CD4-positive, CD25-positive, alpha-beta regulatory T cell (primary cell): ENCODE data around the gene ACACA. TPM values are rescaled to one million over a fixed set of nuclear protein-coding genes. Genes with fewer than 3 reads are reported as not detected.
A peak's percentile ranks its signal among the peaks of the same experiment; 100 is the strongest.

Experiments used
- ATAC-seq, 2 donors: fragments of 150-1000 bp; cut with Tn5 transposase; one replicate each; pipeline ENCODE4 v1.10.0; 2021; ENCODE audit warnings: low read depth in 2 of 2, moderate number of reproducible peaks in 2 of 2, moderate library complexity in 1 of 2
- DNase-seq, 3 donors: peaks; one replicate each; pipeline versions ENCODE4 v3.0.0 to v3.0.0-alpha.2; 2012 to 2022; ENCODE audit warnings: mixed read lengths in 1 of 3
- H3K27ac ChIP-seq: one replicate; pipeline ENCODE4 v1.7.0; 2013; ENCODE audit warnings: mild to moderate bottlenecking, low read length; ENCODE audit not compliant: insufficient read depth, poor library complexity, severe bottlenecking
- H3K27me3 ChIP-seq: one replicate; pipeline ENCODE4 v1.7.0; 2013; ENCODE audit warnings: low read length; ENCODE audit not compliant: control insufficient read depth, insufficient read depth
- H3K36me3 ChIP-seq: one replicate; pipeline ENCODE4 v1.7.0; 2013; ENCODE audit warnings: mild to moderate bottlenecking, low read length, moderate library complexity; ENCODE audit not compliant: control insufficient read depth, insufficient read depth
- H3K4me1 ChIP-seq: 2 replicates; pipeline ENCODE4 v1.7.0; 2013; ENCODE audit warnings: mild to moderate bottlenecking, low read length; ENCODE audit not compliant: insufficient read depth, control insufficient read depth, poor library complexity, severe bottlenecking
- H3K4me3 ChIP-seq: one replicate; pipeline ENCODE4 v1.7.0; 2013; ENCODE audit warnings: low read depth, mild to moderate bottlenecking, low read length, moderate library complexity
- H3K9me3 ChIP-seq, 2 experiments: 1 replicate in 1 of 2; 2 replicates in 1 of 2; pipeline ENCODE4 v1.7.0; 2013; ENCODE audit warnings: low read length in 2 of 2, mild to moderate bottlenecking in 1 of 2, moderate library complexity in 1 of 2; ENCODE audit not compliant: control insufficient read depth in 2 of 2
- H3K27ac Mint-ChIP-seq, 3 donors: one replicate each; pipeline ENCODE4 v1.8.0; 2020 to 2022; ENCODE audit warnings: mild to moderate bottlenecking in 3 of 3, mixed read lengths in 3 of 3, moderate library complexity in 2 of 3
- H3K27me3 Mint-ChIP-seq: one replicate; pipeline ENCODE4 v1.8.0; 2022; ENCODE audit warnings: mild to moderate bottlenecking, mixed read lengths
- H3K36me3 Mint-ChIP-seq: one replicate; pipeline ENCODE4 v1.8.0; 2020; ENCODE audit warnings: mixed read lengths
- H3K4me1 Mint-ChIP-seq, 4 donors: one replicate each; pipeline ENCODE4 v1.8.0; 2020 to 2022; ENCODE audit warnings: mixed read lengths in 4 of 4, mild to moderate bottlenecking in 1 of 4
- H3K4me3 Mint-ChIP-seq, 4 donors: one replicate each; pipeline ENCODE4 v1.8.0; 2020 to 2022; ENCODE audit warnings: mild to moderate bottlenecking in 4 of 4, mixed read lengths in 4 of 4, moderate library complexity in 3 of 4
- H3K9me3 Mint-ChIP-seq, 7 donors: one replicate each; pipeline ENCODE4 v1.8.0; 2020 to 2022; ENCODE audit warnings: mixed read lengths in 7 of 7, mild to moderate bottlenecking in 3 of 7, moderate library complexity in 2 of 7
- polyA plus RNA-seq, 4 donors: library from polyadenylated mRNA; unstranded; fragments of 300-500 nt; fragmentation: Illumina TruSeq; gene quantifications; one replicate each; pipeline ENCODE4 v1.2.3, GENCODE V29; 2021
- total RNA-seq: library from RNA; stranded (reverse); gene quantifications from one replicate; pipeline ENCODE4 v1.2.3, GENCODE V29; 2022

Gene ACACA
- total and polyA plus RNA-seq, 5 donors from 2014 or later = 7.4 to 42.9 (median 9.6) TPM

DNA sequence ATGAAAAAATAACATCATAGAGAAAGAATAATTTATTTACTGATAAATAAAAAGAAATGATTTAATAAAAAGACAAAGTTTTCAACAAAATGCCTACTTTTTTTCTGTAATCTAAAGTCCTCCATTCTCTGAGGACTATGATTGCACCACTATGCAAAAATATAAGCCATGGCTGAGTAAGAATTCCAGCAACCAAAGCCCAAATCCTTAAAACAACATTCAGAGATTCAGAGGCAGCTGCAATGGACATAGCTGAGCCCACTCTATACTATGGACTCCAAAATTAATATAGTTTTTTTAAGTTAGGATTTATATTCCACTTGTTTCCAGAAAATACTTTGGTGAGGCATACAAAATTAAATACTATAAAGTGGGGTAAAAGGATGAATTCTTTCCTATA lies 200.3 kb downstream of the ACACA start:
- no peak for DNase-seq
- ATAC-seq = no peak
- Mint-ChIP-seq H3K36me3 (peaks cover 20% of the 10 kb centered on the region), H3K27me3 (no peaks in the 10 kb centered on the region), H3K9me3 (no peaks in the 10 kb centered on the region), H3K4me3 (no peak overlapping the region), H3K27ac (peak overlapping the region in 1 of 3 donors; percentile 54), H3K4me1 (peaks cover 0 to 4% (median 0%) of the 10 kb centered on the region in 4 donors)
- Histone ChIP-seq H3K27me3 (no peaks in the 10 kb centered on the region), H3K4me3 (no peak overlapping the region), H3K4me1 (no peaks in the 10 kb centered on the region), H3K9me3 (no peaks in the 10 kb centered on the region), H3K36me3 (peaks cover 26% of the 10 kb centered on the region), H3K27ac (no peak overlapping the region)

GRCh38 chr17:37200497-37200896 lies 206.1 kb downstream of the ACACA start:
- no peak overlapping the region for H3K4me3 ChIP-seq
- ATAC-seq (no peak), DNase-seq (no peak)
- Mint-ChIP-seq H3K27ac (no peak overlapping the region), H3K9me3 (no peaks in the 10 kb centered on the region), H3K27me3 (no peaks in the 10 kb centered on the region), H3K4me1 (peaks cover 0 to 5% (median 0%) of the 10 kb centered on the region in 4 donors), H3K4me3 (no peak overlapping the region), H3K36me3 (peaks cover 29% of the 10 kb centered on the region)
- no peaks in the 10 kb centered on the region for H3K4me1 ChIP-seq
- no peaks in the 10 kb centered on the region for H3K27me3 ChIP-seq
- no peaks in the 10 kb centered on the region for H3K9me3 ChIP-seq
- peaks cover 13% of the 10 kb centered on the region for H3K36me3 ChIP-seq
- no peak overlapping the region for H3K27ac ChIP-seq

DNA sequence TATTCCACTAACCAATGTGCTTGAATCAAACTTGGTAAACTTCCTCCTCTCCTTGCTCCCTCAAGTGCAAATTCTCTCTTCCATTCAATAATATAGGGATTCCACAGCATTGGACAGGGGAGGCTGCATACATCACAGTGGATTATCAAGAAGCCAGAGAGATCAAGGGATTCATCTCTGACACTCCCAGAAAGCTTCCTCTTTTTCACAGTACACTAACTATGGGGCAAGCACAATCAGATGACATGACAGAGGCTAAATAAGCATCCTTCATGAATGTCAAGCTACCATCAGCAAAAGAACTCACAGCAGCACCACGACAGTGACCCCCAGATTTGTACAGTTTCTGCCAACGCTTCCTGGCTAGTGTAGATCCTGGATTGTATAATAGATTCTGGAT lies 209.3 kb downstream of the ACACA start:
- Mint-ChIP-seq H3K36me3 (peaks cover 19% of the 10 kb centered on the region), H3K27me3 (no peaks in the 10 kb centered on the region), H3K9me3 (no peaks in the 10 kb centered on the region), H3K4me3 (no peak overlapping the region), H3K27ac (no peak overlapping the region), H3K4me1 (peaks cover 0 to 5% (median 0%) of the 10 kb centered on the region in 4 donors)
- Histone ChIP-seq H3K4me1 (no peaks in the 10 kb centered on the region), H3K27ac (no peak overlapping the region), H3K36me3 (peaks cover 4% of the 10 kb centered on the region), H3K4me3 (no peak overlapping the region), H3K27me3 (no peaks in the 10 kb centered on the region), H3K9me3 (no peaks in the 10 kb centered on the region)
- ATAC-seq (no peak), DNase-seq (no peak)

- Mint-ChIP-seq H3K9me3 (no peaks in the 10 kb centered on the region), H3K36me3 (peaks cover 28% of the 10 kb centered on the region), H3K4me3 (no peak overlapping the region), H3K27ac (no peak overlapping the region), H3K27me3 (no peaks in the 10 kb centered on the region), H3K4me1 (no peaks in the 10 kb centered on the region)
- Histone ChIP-seq H3K36me3 (peaks cover 12% of the 10 kb centered on the region), H3K27me3 (no peaks in the 10 kb centered on the region), H3K27ac (no peak overlapping the region), H3K4me1 (no peaks in the 10 kb centered on the region), H3K4me3 (no peak overlapping the region), H3K9me3 (no peaks in the 10 kb centered on the region)
- no peak for DNase-seq
- no peak for ATAC-seq
These were observed 212.4 kb downstream of the ACACA start for GRCh38 chr17:37194208-37194607.

DNA sequence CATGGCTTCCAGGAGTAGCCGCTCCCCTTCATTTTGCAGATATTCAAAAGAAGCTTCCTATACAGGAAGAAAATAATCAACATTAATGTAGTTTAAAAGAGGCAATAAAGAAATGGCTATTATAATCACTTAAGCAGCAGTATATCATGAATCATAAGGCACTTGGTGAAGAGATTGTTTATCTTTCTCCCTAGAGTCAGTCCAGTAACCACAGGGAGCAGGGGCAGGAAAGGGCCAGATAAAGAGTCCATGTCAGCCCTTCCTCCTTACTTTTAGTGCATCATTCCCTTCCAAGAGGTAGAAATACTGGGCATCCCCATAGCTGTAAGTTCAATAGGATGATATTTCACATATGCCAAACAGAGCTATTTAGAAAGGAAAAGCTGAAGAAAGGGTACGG lies 215.4 kb downstream of the ACACA start:
- H3K4me3 Mint-ChIP-seq = no peak overlapping the region
- DNase-seq = no peak
- no peaks in the 10 kb centered on the region for H3K9me3 ChIP-seq
- no peak overlapping the region for H3K27ac ChIP-seq
- peaks cover 15% of the 10 kb centered on the region for H3K36me3 ChIP-seq
- no peak for ATAC-seq
- H3K27me3 ChIP-seq = no peaks in the 10 kb centered on the region
- H3K4me3 ChIP-seq = no peak overlapping the region
- no peaks in the 10 kb centered on the region for H3K27me3 Mint-ChIP-seq
- H3K4me1 ChIP-seq = no peaks in the 10 kb centered on the region
- peaks cover 31% of the 10 kb centered on the region for H3K36me3 Mint-ChIP-seq
- H3K9me3 Mint-ChIP-seq = no peaks in the 10 kb centered on the region
- H3K27ac Mint-ChIP-seq = no peak overlapping the region
- no peaks in the 10 kb centered on the region for H3K4me1 Mint-ChIP-seq

- H3K27me3 Mint-ChIP-seq = no peaks in the 10 kb centered on the region
- H3K27me3 ChIP-seq = no peaks in the 10 kb centered on the region
- H3K9me3 ChIP-seq = no peaks in the 10 kb centered on the region
- no peaks in the 10 kb centered on the region for H3K9me3 Mint-ChIP-seq
- DNase-seq (no peak), ATAC-seq (no peak)
- H3K36me3 ChIP-seq = peaks cover 15% of the 10 kb centered on the region
- H3K4me1 ChIP-seq = no peaks in the 10 kb centered on the region
- H3K27ac Mint-ChIP-seq = no peak overlapping the region
- no peak overlapping the region for H3K4me3 Mint-ChIP-seq
- H3K36me3 Mint-ChIP-seq = peaks cover 35% of the 10 kb centered on the region
- H3K4me3 ChIP-seq = no peak overlapping the region
- no peaks in the 10 kb centered on the region for H3K4me1 Mint-ChIP-seq
- no peak overlapping the region for H3K27ac ChIP-seq
These were observed 216.1 kb downstream of the ACACA start for GRCh38 chr17:37190493-37190892.

DNA sequence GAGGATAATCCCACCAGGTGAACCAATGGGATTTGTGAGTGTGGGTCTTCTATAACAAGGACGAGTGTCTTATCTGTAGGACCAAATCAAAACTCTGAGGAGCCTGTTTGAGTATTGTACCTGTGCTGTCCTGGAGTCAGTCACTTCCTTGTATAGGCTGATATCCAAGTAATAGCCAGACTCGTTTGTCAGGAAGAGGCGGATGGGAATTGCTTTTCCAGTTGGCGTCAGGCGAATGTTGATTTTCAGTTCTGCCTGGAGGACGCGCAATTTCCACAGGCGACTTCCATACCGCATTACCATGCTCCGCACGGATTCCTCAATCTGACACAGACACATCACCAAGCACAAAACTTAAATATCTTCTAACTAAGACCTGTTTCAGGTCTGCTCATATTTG lies 218.5 kb downstream of the ACACA start:
- H3K36me3 Mint-ChIP-seq = peaks cover 32% of the 10 kb centered on the region
- Histone ChIP-seq H3K4me3 (no peak overlapping the region), H3K9me3 (no peaks in the 10 kb centered on the region), H3K27me3 (no peaks in the 10 kb centered on the region), H3K36me3 (peaks cover 15% of the 10 kb centered on the region), H3K4me1 (no peaks in the 10 kb centered on the region), H3K27ac (no peak overlapping the region)
- ATAC-seq (no peak), DNase-seq (no peak)
- no peaks in the 10 kb centered on the region for H3K27me3 Mint-ChIP-seq
- H3K9me3 Mint-ChIP-seq = no peaks in the 10 kb centered on the region
- no peak overlapping the region for H3K27ac Mint-ChIP-seq
- no peaks in the 10 kb centered on the region for H3K4me1 Mint-ChIP-seq
- H3K4me3 Mint-ChIP-seq = no peak overlapping the region

GRCh38 chr17:37187262-37187661 lies 219.4 kb downstream of the ACACA start:
- ATAC-seq (no peak), DNase-seq (no peak)
- Histone ChIP-seq H3K27me3 (no peaks in the 10 kb centered on the region), H3K9me3 (no peaks in the 10 kb centered on the region), H3K36me3 (peaks cover 15% of the 10 kb centered on the region), H3K27ac (no peak overlapping the region), H3K4me3 (no peak overlapping the region), H3K4me1 (no peaks in the 10 kb centered on the region)
- Mint-ChIP-seq H3K9me3 (no peaks in the 10 kb centered on the region), H3K27me3 (no peaks in the 10 kb centered on the region), H3K27ac (no peak overlapping the region), H3K4me3 (no peak overlapping the region), H3K36me3 (peaks cover 32% of the 10 kb centered on the region), H3K4me1 (no peaks in the 10 kb centered on the region)
